ENCODE results near the gene MCMBP. TPM values are rescaled to one million over a fixed set of nuclear protein-coding genes. Genes with fewer than 3 reads are reported as not detected.

MCMBP gene
- total RNA-seq, 1 experiment from 2014 or later, result 148 TPM

DNA sequence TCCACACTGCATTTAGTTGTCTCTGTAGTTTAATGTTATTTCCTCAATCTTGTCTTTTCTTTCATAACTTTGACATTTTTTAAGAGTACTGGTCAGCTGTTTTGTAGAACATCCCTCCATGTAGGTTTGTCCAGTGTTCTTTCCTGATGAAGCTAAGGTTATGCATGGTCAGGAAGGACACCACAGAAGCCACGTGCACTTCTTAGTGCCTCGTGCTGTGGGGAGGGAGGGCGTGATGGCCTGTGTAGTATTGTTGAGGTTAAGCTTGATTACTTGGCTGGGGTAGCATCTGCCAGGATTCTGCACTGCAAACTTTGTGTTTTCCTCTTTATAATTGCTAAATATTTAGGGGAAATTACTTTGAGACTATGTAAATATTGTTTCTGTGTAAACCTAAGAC, 48.3 kb downstream of the MCMBP start (continued):
- TF ChIP-seq, protein P1, sequence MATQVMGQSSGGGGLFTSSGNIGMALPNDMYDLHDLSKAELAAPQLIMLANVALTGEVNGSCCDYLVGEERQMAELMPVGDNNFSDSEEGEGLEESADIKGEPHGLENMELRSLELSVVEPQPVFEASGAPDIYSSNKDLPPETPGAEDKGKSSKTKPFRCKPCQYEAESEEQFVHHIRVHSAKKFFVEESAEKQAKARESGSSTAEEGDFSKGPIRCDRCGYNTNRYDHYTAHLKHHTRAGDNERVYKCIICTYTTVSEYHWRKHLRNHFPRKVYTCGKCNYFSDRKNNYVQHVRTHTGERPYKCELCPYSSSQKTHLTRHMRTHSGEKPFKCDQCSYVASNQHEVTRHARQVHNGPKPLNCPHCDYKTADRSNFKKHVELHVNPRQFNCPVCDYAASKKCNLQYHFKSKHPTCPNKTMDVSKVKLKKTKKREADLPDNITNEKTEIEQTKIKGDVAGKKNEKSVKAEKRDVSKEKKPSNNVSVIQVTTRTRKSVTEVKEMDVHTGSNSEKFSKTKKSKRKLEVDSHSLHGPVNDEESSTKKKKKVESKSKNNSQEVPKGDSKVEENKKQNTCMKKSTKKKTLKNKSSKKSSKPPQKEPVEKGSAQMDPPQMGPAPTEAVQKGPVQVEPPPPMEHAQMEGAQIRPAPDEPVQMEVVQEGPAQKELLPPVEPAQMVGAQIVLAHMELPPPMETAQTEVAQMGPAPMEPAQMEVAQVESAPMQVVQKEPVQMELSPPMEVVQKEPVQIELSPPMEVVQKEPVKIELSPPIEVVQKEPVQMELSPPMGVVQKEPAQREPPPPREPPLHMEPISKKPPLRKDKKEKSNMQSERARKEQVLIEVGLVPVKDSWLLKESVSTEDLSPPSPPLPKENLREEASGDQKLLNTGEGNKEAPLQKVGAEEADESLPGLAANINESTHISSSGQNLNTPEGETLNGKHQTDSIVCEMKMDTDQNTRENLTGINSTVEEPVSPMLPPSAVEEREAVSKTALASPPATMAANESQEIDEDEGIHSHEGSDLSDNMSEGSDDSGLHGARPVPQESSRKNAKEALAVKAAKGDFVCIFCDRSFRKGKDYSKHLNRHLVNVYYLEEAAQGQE (IDR thresholded peaks at IDR 0.05; ENCODE audit: low read depth), result no peak
- TF ChIP-seq, protein P2, sequence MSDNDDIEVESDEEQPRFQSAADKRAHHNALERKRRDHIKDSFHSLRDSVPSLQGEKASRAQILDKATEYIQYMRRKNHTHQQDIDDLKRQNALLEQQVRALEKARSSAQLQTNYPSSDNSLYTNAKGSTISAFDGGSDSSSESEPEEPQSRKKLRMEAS (IDR thresholded peaks at IDR 0.05), result no peak
- TF ChIP-seq SP1 (IDR thresholded peaks at IDR 0.05; ENCODE audit: low read depth), result no peak
- TF ChIP-seq TCF7L2 (IDR thresholded peaks at IDR 0.05; ENCODE audit: borderline replicate concordance, extremely low read depth, insufficient read depth, insufficient read length), result no peak
- TF ChIP-seq ELF1 (IDR thresholded peaks at IDR 0.05; ENCODE audit: borderline replicate concordance, low read depth), result no peak
- TF ChIP-seq ZFX (IDR thresholded peaks at IDR 0.05), result no peak
- no peak for TF ChIP-seq EZH2phosphoT487 (IDR thresholded peaks at IDR 0.05; ENCODE audit: borderline replicate concordance)
- TF ChIP-seq FOSL1 (IDR thresholded peaks at IDR 0.05; ENCODE audit: low read depth), result no peak
- no peak for TF ChIP-seq RAD21 (IDR thresholded peaks at IDR 0.05; ENCODE audit: low read depth)

DNA sequence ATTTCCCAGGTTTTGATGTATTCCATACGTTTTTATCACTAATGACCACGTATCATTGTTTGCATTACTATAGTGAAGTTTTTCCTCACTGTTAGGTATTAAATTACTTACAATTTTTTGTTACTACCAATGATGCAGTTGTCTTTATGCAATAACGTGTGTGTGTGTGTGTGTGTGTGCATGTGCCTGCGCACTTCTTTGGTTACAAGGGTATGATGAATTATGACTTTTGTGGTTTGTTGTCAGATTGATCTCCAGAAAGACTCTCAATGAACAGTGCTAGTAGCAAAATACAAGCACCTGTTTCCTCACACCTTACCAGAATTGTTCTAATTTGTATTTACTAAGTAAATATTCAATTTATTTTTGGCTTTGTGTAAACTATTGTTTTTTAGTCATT, 51.5 kb downstream of the MCMBP start:
- CTCF ChIA-PET, result no interaction called here
- TF ChIP-seq POLR2AphosphoS5 (IDR thresholded peaks at IDR 0.05; ENCODE audit: low read depth, low read length) (no peak), YY1 (IDR thresholded peaks at IDR 0.05; ENCODE audit: extremely low read depth, insufficient replicate concordance, low read depth, low read length) (no peak), CEBPB (IDR thresholded peaks at IDR 0.05; ENCODE audit: low read depth) (no peak), SIN3A (IDR thresholded peaks at IDR 0.05; ENCODE audit: low read depth) (no peak), SRF (IDR thresholded peaks at IDR 0.05; ENCODE audit: low read depth) (no peak), EGR1 (IDR thresholded peaks at IDR 0.05; ENCODE audit: low read depth) (no peak), JUND (IDR thresholded peaks at IDR 0.05) (no peak), FOSL1 (IDR thresholded peaks at IDR 0.05; ENCODE audit: low read depth) (no peak)

More for the DNA sequence above, 51.5 kb downstream of the MCMBP start:
- ATAC-seq, result no peak
- RAD21 ChIA-PET (ENCODE audit: low non-redundant PET in 1 of 2, low total read pairs in 2 of 2, uncharacterized antibody in 2 of 2, unreplicated experiment in 2 of 2), result no interaction called here
- DNase-seq (ENCODE audit: low read depth, low spot score), result no peak
- no peak overlapping the region for H2AFZ ChIP-seq (ENCODE audit: low read depth, low read length, poor library complexity, severe bottlenecking)
- H3K9ac ChIP-seq (ENCODE audit: low read length), result no peak overlapping the region
- no peaks in the 10 kb centered on the region for H3K9me3 ChIP-seq (ENCODE audit: control insufficient read depth in 1 of 2, insufficient read depth in 1 of 2, low read depth in 1 of 2, low read length in 2 of 2)
- H3K27ac ChIP-seq (ENCODE audit: low read depth, low read length), result no peak overlapping the region
- intact Hi-C loops (cut with micrococcal nuclease), result no loop called here
- H3K4me3 ChIP-seq (replicated peaks in 1 of 2; ENCODE audit: low read depth in 1 of 2, low read length in 2 of 2), result no peak overlapping the region
- no peaks in the 10 kb centered on the region for H3K9me2 ChIP-seq (ENCODE audit: insufficient read depth)
- H3K79me2 ChIP-seq (ENCODE audit: insufficient read depth, low read length), result no peaks in the 10 kb centered on the region
- no peaks in the 10 kb centered on the region for H3K27me3 ChIP-seq (ENCODE audit: insufficient read depth, low read length)
- H3K4me1 ChIP-seq (ENCODE audit: control insufficient read depth in 1 of 2, insufficient read depth in 2 of 2, low read length in 2 of 2), result no peaks in the 10 kb centered on the region
- BruUV-seq (replicated peaks), result no TSS peak
- H4K20me1 ChIP-seq (ENCODE audit: insufficient read depth), result no peaks in the 10 kb centered on the region
- POLR2A ChIA-PET, result no interaction called here
- no peak overlapping the region for H3K4me2 ChIP-seq (ENCODE audit: low read length)
- no peaks in the 10 kb centered on the region for H3K36me3 ChIP-seq (ENCODE audit: control insufficient read depth in 1 of 2, insufficient read depth in 2 of 2, low read length in 2 of 2)
